ENCODE measurements around the gene KCNT1. TPM values are rescaled to one million over a fixed set of nuclear protein-coding genes. Genes with fewer than 3 reads are reported as not detected.

Gene KCNT1
- total and polyA plus RNA-seq, 5 donors = 0.17 to 1.1 (median 0.26) TPM; not detected in 1

DNA sequence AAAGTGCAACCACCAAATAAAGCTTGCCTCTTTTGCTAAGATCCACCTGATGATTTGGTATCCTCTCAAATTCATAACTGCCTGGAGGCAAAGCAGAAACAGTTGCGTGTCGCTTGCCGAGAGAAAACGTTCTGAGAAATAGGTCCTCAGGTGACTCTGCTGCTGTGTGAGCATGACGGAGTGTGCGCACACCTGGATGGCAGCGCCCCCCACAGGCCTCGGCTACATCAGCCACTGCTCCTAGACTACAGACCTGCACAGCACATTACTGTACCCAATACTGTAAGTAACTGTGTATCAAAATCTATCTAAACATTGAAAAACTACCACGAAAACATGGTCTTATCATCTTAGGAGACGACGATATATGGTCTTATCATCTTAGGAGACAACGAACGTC, 117.9 kb downstream of the KCNT1 start:
- DNase-seq = no peak
- ATAC-seq = no peak
- intact Hi-C loops (cut with DNase I) = no loop called here
- WGBS = 90% methylated on average over 13 of the region's 13 CpGs
- Histone ChIP-seq H3K27ac (ENCODE audit: low read length) (no peak overlapping the region), H3K27me3 (ENCODE audit: control insufficient read depth, insufficient read depth) (no peaks in the 10 kb centered on the region), H3K4me3 (ENCODE audit: low read length) (no peak overlapping the region), H3K9me3 (ENCODE audit: control insufficient read depth, low read length) (no peaks in the 10 kb centered on the region), H3K4me1 (ENCODE audit: control insufficient read depth, insufficient read depth, low read length) (no peaks in the 10 kb centered on the region)

DNA sequence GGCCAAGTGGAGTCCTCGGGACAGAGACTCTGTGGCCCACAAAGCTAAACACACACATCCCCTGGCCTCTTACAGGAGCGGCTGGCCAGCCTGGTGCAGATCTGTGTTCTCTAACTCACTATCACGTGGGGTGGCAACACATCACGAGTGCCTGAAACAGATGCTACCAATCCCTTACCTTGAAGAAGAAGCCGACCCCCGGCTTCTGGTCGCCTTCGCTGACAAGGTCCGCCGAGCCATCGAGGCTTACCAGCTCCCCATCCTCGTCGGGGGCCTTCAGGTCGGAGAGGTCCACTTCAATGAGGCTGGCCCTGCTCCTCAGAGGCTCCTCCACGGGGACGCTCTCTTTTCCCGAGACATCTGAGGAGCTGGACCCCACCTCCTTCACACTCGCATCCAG, 118.7 kb downstream of the KCNT1 start:
- ATAC-seq (no peak), DNase-seq (no peak)
- Histone ChIP-seq H3K4me3 (ENCODE audit: low read length) (no peak overlapping the region), H3K4me1 (ENCODE audit: control insufficient read depth, insufficient read depth, low read length) (no peaks in the 10 kb centered on the region), H3K27me3 (ENCODE audit: control insufficient read depth, insufficient read depth) (no peaks in the 10 kb centered on the region), H3K9me3 (ENCODE audit: control insufficient read depth, low read length) (no peaks in the 10 kb centered on the region), H3K27ac (ENCODE audit: low read length) (no peak overlapping the region)
- intact Hi-C loops (cut with DNase I) = no loop called here
- 95% methylated on average over 18 of the region's 18 CpGs for whole genome bisulfite sequencing

DNA sequence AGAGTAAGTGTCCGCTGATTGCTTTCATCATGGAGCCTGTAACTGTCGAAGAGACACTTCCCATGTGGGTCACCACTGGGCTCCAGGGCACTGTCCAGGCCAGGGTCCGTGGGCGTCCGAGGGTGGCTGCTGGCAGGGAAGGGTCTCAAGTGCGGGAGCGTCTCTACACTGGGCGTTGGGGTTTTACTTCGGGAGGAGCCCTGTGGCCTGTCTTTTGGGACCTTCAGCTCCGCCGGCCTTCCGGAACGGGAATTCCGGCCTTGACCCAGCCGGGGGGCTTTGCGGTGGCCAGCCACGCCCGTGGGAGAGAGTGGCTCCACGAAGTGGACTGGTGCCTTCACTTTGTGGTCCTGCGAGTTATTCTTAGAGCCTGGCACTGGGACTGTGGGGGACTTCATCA, 119.1 kb downstream of the KCNT1 start:
- Histone ChIP-seq H3K27me3 (ENCODE audit: control insufficient read depth, insufficient read depth) (no peaks in the 10 kb centered on the region), H3K9me3 (ENCODE audit: control insufficient read depth, low read length) (no peaks in the 10 kb centered on the region), H3K27ac (ENCODE audit: low read length) (no peak overlapping the region), H3K4me1 (ENCODE audit: control insufficient read depth, insufficient read depth, low read length) (no peaks in the 10 kb centered on the region), H3K4me3 (ENCODE audit: low read length) (no peak overlapping the region)
- DNase-seq (peak in 1 of 3 donors; percentile 44), ATAC-seq (no peak)
- intact Hi-C loops (cut with DNase I) = no loop called here
- 94% methylated on average over 20 of the region's 20 CpGs for WGBS

DNA sequence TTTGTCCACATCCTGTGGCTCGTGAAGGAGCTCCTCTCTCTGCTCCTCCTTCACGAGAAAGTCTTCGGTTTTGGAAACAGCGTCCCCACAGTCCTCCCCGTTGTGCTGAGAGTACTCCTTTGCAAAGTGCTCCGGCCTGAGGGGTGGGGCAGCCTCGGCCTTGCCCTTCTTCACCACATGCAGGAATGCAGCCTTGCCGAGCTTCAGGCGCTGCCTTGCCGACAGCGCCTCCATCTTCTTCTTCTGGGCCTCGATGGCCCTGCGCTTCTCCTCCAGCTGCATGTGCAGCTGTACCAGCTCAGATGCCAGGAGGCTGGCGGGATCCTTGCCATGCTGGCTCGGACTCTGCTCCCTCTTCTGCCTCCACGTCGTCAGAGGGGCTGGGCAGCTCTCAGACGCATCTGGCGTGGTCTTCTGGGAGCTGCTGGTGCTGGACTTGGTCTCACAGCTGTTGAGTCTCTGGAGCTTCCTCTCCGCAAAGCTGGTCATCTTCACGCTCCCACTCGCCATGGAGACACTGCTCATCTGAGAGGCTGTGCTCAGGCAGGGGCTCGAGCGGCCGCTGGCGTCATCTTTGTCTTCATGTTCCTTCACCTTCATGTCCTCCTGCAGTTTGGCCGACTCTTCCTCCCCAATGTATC, 119.9 kb downstream of the KCNT1 start:
- intact Hi-C loops (cut with DNase I) = no loop called here
- ATAC-seq (no peak), DNase-seq (peak in 1 of 3 donors; percentile 22)
- WGBS = 95% methylated on average over 27 of the region's 27 CpGs
- Histone ChIP-seq H3K4me1 (ENCODE audit: control insufficient read depth, insufficient read depth, low read length) (no peaks in the 10 kb centered on the region), H3K27ac (ENCODE audit: low read length) (no peak overlapping the region), H3K9me3 (ENCODE audit: control insufficient read depth, low read length) (no peaks in the 10 kb centered on the region), H3K4me3 (ENCODE audit: low read length) (no peak overlapping the region), H3K27me3 (ENCODE audit: control insufficient read depth, insufficient read depth) (no peaks in the 10 kb centered on the region)

DNA sequence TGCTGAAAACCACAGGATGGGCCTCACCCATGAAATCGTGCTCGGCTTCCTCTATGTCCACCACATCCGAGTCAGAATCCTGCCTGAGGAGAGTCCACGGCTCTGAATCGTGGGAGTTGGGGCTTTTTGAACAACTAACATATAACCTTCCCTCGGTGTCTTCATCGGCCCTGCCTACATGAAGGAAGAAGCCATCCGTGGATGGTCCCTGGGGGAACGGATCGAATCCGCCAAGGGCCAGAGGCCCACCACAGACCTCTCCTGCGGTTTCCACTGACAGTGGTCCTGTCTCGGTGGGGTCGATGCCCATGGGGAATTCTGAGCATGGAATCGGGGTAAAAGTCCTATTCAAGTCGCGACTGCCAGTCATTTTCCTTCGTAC, 120.4 kb downstream of the KCNT1 start:
- no peak overlapping the region for H3K4me3 ChIP-seq (ENCODE audit: low read length)
- 95% methylated on average over 18 of the region's 18 CpGs for WGBS
- H3K27me3 ChIP-seq (ENCODE audit: control insufficient read depth, insufficient read depth) = no peaks in the 10 kb centered on the region
- H3K27ac ChIP-seq (ENCODE audit: low read length) = no peak overlapping the region
- no peaks in the 10 kb centered on the region for H3K9me3 ChIP-seq (ENCODE audit: control insufficient read depth, low read length)
- DNase-seq (no peak), ATAC-seq (no peak)
- intact Hi-C loops (cut with DNase I) = no loop called here
- no peaks in the 10 kb centered on the region for H3K4me1 ChIP-seq (ENCODE audit: control insufficient read depth, insufficient read depth, low read length)

DNA sequence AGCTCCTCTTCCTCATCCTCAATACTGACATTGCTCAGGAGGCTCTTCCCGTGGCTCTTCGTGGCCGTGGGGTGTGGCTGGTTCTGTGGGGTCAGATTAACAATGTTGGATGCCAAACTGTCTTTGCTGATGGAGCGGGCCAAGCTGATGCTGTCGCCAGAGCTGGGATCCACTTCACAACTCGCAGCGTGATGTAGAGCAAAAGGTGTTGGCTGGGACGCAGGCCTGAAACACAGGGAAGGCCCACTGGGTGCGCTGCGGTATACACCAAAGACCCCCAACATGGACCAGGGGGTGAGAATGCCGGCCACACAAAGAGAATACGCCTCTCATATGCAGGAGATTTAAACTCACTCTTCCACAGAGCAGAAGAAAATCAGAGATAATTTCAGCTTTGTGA, 121.1 kb downstream of the KCNT1 start:
- 90% methylated on average over 12 of the region's 12 CpGs for WGBS
- DNase-seq = no peak
- intact Hi-C loops (cut with DNase I) = no loop called here
- no peaks in the 10 kb centered on the region for H3K4me1 ChIP-seq (ENCODE audit: control insufficient read depth, insufficient read depth, low read length)
- no peaks in the 10 kb centered on the region for H3K9me3 ChIP-seq (ENCODE audit: control insufficient read depth, low read length)
- H3K27ac ChIP-seq (ENCODE audit: low read length) = no peak overlapping the region
- H3K27me3 ChIP-seq (ENCODE audit: control insufficient read depth, insufficient read depth) = no peaks in the 10 kb centered on the region
- no peak for ATAC-seq
- no peak overlapping the region for H3K4me3 ChIP-seq (ENCODE audit: low read length)

DNA sequence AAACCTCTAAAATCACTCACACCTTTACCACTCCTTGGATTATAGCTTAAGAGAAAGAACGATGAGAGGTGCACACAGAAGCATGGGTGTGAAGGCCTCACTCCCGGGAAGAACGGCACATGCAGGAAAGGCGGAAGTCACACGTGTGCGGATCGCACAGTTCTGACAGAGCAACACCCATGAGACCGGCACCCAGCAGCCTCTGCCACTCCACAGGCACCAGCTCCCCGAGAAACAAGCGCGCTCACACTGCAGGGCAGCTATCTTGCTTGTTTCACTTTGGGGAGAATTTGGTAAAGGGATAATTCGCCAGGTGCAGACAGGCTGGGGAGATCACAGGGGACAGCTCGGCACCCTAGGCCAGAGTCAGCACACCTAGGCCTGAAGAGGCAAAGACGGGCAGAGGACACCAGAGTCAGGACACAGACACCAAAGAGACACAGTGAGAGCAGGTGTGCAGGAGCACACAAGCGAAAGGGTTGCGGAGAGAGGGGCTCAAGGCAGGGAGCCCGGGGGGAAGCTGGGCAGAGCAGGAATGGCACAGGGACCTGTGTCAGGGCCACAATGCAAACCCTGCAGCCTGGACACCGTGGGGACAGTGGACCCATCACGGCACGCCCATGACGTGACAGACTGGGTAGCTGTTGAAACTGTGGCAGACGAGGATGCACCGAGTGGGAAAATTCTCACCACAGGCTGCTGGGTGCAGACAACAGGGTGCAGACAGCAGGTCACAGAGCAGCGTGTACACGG, 123.6 kb downstream of the KCNT1 start:
- H3K27me3 ChIP-seq (ENCODE audit: control insufficient read depth, insufficient read depth) = no peaks in the 10 kb centered on the region
- intact Hi-C loops (cut with DNase I) = no loop called here
- ATAC-seq = no peak
- 94% methylated on average over 25 of the region's 25 CpGs for WGBS
- DNase-seq = no peak
- H3K27ac ChIP-seq (ENCODE audit: low read length) = no peak overlapping the region
- no peaks in the 10 kb centered on the region for H3K9me3 ChIP-seq (ENCODE audit: control insufficient read depth, low read length)
- H3K4me1 ChIP-seq (ENCODE audit: control insufficient read depth, insufficient read depth, low read length) = no peaks in the 10 kb centered on the region
- no peak overlapping the region for H3K4me3 ChIP-seq (ENCODE audit: low read length)

DNA sequence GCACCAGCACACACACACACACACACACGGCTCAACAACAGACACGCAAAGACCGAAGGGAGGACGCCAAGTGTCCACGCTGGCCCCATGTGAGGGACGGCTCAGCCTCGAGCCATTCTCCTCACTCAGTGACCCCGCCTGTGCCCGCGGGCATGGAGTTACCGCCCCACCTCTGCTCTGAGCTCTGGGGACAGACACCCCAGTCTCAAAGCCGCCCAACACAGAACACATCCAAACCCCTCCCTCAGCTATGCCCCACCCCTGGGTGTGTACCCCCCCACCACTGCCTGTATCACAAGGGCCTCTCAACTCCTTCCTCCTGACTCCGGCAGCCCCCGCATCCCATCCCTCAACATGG, 124.2 kb downstream of the KCNT1 start:
- Histone ChIP-seq H3K27ac (ENCODE audit: low read length) (no peak overlapping the region), H3K27me3 (ENCODE audit: control insufficient read depth, insufficient read depth) (no peaks in the 10 kb centered on the region), H3K4me1 (ENCODE audit: control insufficient read depth, insufficient read depth, low read length) (no peaks in the 10 kb centered on the region), H3K4me3 (ENCODE audit: low read length) (no peak overlapping the region), H3K9me3 (ENCODE audit: control insufficient read depth, low read length) (no peaks in the 10 kb centered on the region)
- intact Hi-C loops (cut with DNase I) = no loop called here
- peak in 1 of 2 donors; percentile 31 for ATAC-seq
- DNase-seq = no peak
- 96% methylated on average over 14 of the region's 14 CpGs for WGBS

DNA sequence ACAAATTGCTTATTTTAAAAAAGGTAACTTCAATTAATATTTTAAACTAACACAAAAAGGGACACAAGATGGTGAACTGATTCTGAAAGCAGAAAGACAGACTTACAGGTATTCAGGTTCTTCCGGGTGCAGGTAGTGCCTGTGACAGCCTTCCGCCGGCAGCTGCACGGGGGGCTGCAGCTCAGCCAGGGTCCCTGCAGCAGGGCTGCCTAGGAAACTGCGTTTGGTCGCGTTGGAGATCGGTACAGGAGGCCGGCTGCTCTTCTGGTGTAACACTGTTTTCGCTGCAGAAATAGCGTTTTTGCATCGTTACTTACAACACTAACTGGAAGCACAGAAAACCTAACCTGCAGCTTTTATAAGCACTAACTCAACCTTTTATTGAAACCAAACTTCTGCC, 125.3 kb downstream of the KCNT1 start:
- no peaks in the 10 kb centered on the region for H3K27me3 ChIP-seq (ENCODE audit: control insufficient read depth, insufficient read depth)

DNA sequence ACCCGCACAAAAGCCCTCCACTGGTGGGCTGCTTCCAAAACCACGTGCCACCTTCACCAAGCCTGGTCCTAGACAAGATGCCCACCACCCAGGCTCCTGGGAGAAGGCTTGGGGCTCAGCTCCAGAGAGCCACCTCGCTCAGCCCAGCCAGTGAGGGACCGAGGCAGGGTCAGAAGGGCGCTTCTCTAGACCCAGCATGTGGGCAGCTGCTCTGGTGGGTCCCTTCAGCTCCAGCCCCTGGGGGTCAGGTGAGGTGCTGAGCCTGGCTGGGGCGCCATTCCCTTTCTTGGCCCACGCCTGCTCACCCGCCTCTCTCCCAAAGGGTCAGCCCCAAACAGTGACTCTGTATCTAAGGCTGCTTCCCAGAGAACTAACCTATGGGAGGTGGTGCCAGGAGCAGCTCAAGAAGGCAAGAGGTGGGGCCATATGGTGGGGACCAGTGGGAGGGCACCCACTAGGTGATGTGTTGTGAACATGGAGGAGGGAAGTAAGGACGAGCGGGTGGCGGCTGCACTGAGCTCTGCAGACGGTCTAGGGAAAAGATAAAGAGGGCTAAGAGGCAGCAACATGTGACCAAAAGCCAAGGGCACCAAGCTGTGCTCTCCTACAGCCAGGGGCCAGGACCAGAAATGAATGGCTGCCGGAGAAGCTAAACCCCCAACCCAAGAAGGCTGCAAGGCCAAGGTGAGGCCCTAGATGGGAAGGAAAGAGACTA, 126.0 kb downstream of the KCNT1 start:
- WGBS = 98% methylated on average over 13 of the region's 13 CpGs

More for the DNA sequence above, 125.3 kb downstream of the KCNT1 start:
- 96% methylated on average over 12 of the region's 12 CpGs for WGBS
- DNase-seq (no peak), ATAC-seq (no peak)
- H3K4me1 ChIP-seq (ENCODE audit: control insufficient read depth, insufficient read depth, low read length) = no peaks in the 10 kb centered on the region
- intact Hi-C loops (cut with DNase I) = no loop called here
- H3K4me3 ChIP-seq (ENCODE audit: low read length) = no peak overlapping the region
- no peaks in the 10 kb centered on the region for H3K9me3 ChIP-seq (ENCODE audit: control insufficient read depth, low read length)
- no peak overlapping the region for H3K27ac ChIP-seq (ENCODE audit: low read length)

DNA sequence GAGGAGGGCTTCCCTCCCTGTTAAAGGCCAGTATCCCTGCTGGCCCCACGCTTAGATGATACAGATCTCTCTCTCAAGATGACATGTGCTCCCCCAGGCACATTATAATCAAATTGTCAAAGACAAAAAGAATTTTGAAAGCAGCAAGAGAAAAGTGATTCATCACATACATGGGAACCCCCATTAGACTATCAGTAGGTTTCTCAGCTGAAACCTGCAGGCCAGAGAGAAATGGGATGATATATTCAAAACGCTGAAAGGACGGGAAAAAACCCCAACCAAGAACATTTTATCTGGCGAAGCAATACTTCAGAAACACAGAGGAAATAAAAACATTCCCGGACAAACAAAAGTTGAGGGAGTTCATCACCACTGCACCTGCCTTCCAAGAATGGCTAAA, 126.7 kb downstream of the KCNT1 start:
- WGBS = 99% methylated on average over 5 of the region's 5 CpGs
- no peak overlapping the region for H3K27ac ChIP-seq (ENCODE audit: low read length)
- no peaks in the 10 kb centered on the region for H3K4me1 ChIP-seq (ENCODE audit: control insufficient read depth, insufficient read depth, low read length)
- intact Hi-C loops (cut with DNase I) = no loop called here
- no peaks in the 10 kb centered on the region for H3K9me3 ChIP-seq (ENCODE audit: control insufficient read depth, low read length)
- ATAC-seq = no peak
- no peak overlapping the region for H3K4me3 ChIP-seq (ENCODE audit: low read length)
- no peaks in the 10 kb centered on the region for H3K27me3 ChIP-seq (ENCODE audit: control insufficient read depth, insufficient read depth)
- no peak for DNase-seq

More for the DNA sequence above, 126.0 kb downstream of the KCNT1 start:
- intact Hi-C loops (cut with DNase I) = no loop called here
- no peaks in the 10 kb centered on the region for H3K27me3 ChIP-seq (ENCODE audit: control insufficient read depth, insufficient read depth)
- no peak for DNase-seq
- peak in 1 of 2 donors; percentile 19 for ATAC-seq
- H3K27ac ChIP-seq (ENCODE audit: low read length) = no peak overlapping the region
- H3K4me3 ChIP-seq (ENCODE audit: low read length) = no peak overlapping the region
- no peaks in the 10 kb centered on the region for H3K4me1 ChIP-seq (ENCODE audit: control insufficient read depth, insufficient read depth, low read length)
- H3K9me3 ChIP-seq (ENCODE audit: control insufficient read depth, low read length) = no peaks in the 10 kb centered on the region
